IMR-90 (cell line): ENCODE data around the gene RELL2.

Source experiments
- BHLHE40 ChIP-seq: fragments of 150-350 bp; IDR thresholded peaks from 2 replicates; pipeline ENCODE4 v1.6.1; 2016; ENCODE audit warnings: mild to moderate bottlenecking, low read depth, low read length
- CEBPB ChIP-seq: IDR thresholded peaks from 2 replicates; pipeline ENCODE4 v1.6.1; 2012; ENCODE audit warnings: low read depth, low read length, improper control_type of control experiment
- ELK1 ChIP-seq: fragments of 150-350 bp; IDR thresholded peaks from 2 replicates; pipeline ENCODE4 v1.6.1; 2016; ENCODE audit warnings: low read depth, mild to moderate bottlenecking, low read length, moderate library complexity, borderline replicate concordance
- MAFK ChIP-seq: IDR thresholded peaks from 2 replicates; pipeline ENCODE4 v1.6.1; 2012; ENCODE audit warnings: low read depth, low read length, improper control_type of control experiment
- MXI1 ChIP-seq: IDR thresholded peaks from 2 replicates; pipeline ENCODE4 v1.6.1; 2012; ENCODE audit warnings: low read depth, mild to moderate bottlenecking, low read length, moderate library complexity, borderline replicate concordance
- POLR2A ChIP-seq: IDR thresholded peaks from 2 replicates; pipeline ENCODE4 v1.6.1; 2012; ENCODE audit warnings: mild to moderate bottlenecking, low read depth, low read length
- RAD21 ChIP-seq: IDR thresholded peaks from 2 replicates; pipeline ENCODE4 v1.6.1; 2012; ENCODE audit warnings: low read length, improper control_type of control experiment
- RCOR1 ChIP-seq: IDR thresholded peaks from 2 replicates; pipeline ENCODE4 v1.6.1; 2012; ENCODE audit warnings: mild to moderate bottlenecking, low read length, improper control_type of control experiment; ENCODE audit not compliant: insufficient replicate concordance
- USF2 ChIP-seq: fragments of 150-350 bp; IDR thresholded peaks from 2 replicates; pipeline ENCODE4 v1.6.1; 2017; ENCODE audit warnings: mild to moderate bottlenecking, antibody characterized with exemption, low read length, low read depth
- TF ChIP-seq, protein P1 (sequence below): conservative IDR thresholded peaks from 2 replicates; pipeline ENCODE4 v1.5.1; 2012; ENCODE audit warnings: mild to moderate bottlenecking, low read depth, low read length, improper control_type of control experiment

DNA sequence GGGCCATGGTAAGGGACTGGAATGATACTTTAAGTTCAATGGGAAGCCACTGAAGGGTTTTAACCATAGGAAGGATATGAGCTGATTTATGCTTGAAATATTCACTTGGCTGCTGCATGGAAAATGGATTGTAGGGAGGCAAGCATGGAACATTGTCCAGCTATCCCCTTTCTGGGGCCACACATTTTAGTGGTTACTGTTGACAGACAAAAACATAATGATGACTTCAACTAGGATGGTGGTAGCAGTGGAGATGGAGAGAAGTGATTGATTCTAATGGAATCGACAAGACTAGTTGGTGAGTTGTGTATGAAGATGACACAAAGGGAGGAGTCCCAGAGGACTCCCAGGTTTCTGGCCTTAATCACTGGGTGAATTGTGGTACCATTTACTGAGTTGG is 20.6 kb downstream of the RELL2 start:
- TF ChIP-seq USF2 = no peak
- TF ChIP-seq POLR2A = no peak
- TF ChIP-seq, protein P1, sequence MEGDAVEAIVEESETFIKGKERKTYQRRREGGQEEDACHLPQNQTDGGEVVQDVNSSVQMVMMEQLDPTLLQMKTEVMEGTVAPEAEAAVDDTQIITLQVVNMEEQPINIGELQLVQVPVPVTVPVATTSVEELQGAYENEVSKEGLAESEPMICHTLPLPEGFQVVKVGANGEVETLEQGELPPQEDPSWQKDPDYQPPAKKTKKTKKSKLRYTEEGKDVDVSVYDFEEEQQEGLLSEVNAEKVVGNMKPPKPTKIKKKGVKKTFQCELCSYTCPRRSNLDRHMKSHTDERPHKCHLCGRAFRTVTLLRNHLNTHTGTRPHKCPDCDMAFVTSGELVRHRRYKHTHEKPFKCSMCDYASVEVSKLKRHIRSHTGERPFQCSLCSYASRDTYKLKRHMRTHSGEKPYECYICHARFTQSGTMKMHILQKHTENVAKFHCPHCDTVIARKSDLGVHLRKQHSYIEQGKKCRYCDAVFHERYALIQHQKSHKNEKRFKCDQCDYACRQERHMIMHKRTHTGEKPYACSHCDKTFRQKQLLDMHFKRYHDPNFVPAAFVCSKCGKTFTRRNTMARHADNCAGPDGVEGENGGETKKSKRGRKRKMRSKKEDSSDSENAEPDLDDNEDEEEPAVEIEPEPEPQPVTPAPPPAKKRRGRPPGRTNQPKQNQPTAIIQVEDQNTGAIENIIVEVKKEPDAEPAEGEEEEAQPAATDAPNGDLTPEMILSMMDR = no peak
- no peak for TF ChIP-seq MXI1
- no peak for TF ChIP-seq RCOR1
- no peak for TF ChIP-seq MAFK
- no peak for TF ChIP-seq RAD21
- TF ChIP-seq BHLHE40 = no peak
- TF ChIP-seq CEBPB = no peak
- no peak for TF ChIP-seq ELK1
